Activated T-cell treated with anti-CD3 and anti-CD28 coated beads, Interleukin-2, amount 50 U/mL, for 72 hours (primary cell): ENCODE measurements around the gene MORC3. TPM values are rescaled to one million over a fixed set of nuclear protein-coding genes. Genes with fewer than 3 reads are reported as not detected.
A peak's percentile ranks its signal among the peaks of the same experiment; 100 is the strongest.
"Not testable (repeated sequence)": the region's sequence is repeated elsewhere in the genome, so short reads cannot be mapped to it uniquely, and the experiment has no call there.

Source experiments
- ATAC-seq, 2 donors: fragments of 150-1000 bp; cut with Tn5 transposase; replicated peaks in 1 of 2; 2 replicates each; pipeline ENCODE4 v1.10.0; 2021; ENCODE audit warnings: moderate library complexity in 2 of 2, mild to moderate bottlenecking in 1 of 2
- DNase-seq, 2 donors: peaks; one replicate each; pipeline ENCODE4 v3.0.0; 2021 to 2022; ENCODE audit warnings: mixed read lengths in 1 of 2
- H3K27ac Mint-ChIP-seq: one replicate; pipeline ENCODE4 v1.8.0; 2022; ENCODE audit warnings: mild to moderate bottlenecking, moderate library complexity, mixed read lengths
- H3K27me3 Mint-ChIP-seq: one replicate; pipeline ENCODE4 v1.8.0; 2022; ENCODE audit warnings: low read depth, mixed read lengths
- H3K36me3 Mint-ChIP-seq, 2 donors: one replicate each; pipeline ENCODE4 v1.8.0; 2022; ENCODE audit warnings: mixed read lengths in 2 of 2, mild to moderate bottlenecking in 1 of 2; ENCODE audit not compliant: insufficient read depth in 2 of 2
- H3K4me1 Mint-ChIP-seq: one replicate; pipeline ENCODE4 v1.8.0; 2022; ENCODE audit warnings: low read depth, mixed read lengths
- H3K4me3 Mint-ChIP-seq, 2 donors: one replicate each; pipeline ENCODE4 v1.8.0; 2022; ENCODE audit warnings: mild to moderate bottlenecking in 2 of 2, mixed read lengths in 2 of 2, moderate library complexity in 2 of 2
- H3K9me3 Mint-ChIP-seq, 2 donors: one replicate each; pipeline ENCODE4 v1.8.0; 2022; ENCODE audit warnings: mixed read lengths in 2 of 2
- total RNA-seq, 2 donors: library from RNA; stranded (reverse); gene quantifications; one replicate each; pipeline ENCODE4 v1.2.3, GENCODE V29; 2022

Gene MORC3
- total RNA-seq, 2 donors from 2014 or later = 30.2 to 32.7 TPM

- ATAC-seq (no peak), DNase-seq (no peak)
- Mint-ChIP-seq H3K4me1 (peaks cover 8% of the 10 kb centered on the region), H3K4me3 (no peak overlapping the region), H3K36me3 (peaks cover 9 to 27% of the 10 kb centered on the region in 2 donors), H3K27ac (no peak overlapping the region), H3K9me3 (no peaks in the 10 kb centered on the region), H3K27me3 (no peaks in the 10 kb centered on the region)
Measured at GRCh38 chr21:36338975-36339374, 19.0 kb downstream of the MORC3 start.

GRCh38 chr21:36342581-36342980 lies 22.6 kb downstream of the MORC3 start:
- not testable (repeated sequence) for H3K27me3 Mint-ChIP-seq, H3K4me1 Mint-ChIP-seq, H3K27ac Mint-ChIP-seq, H3K4me3 Mint-ChIP-seq, H3K9me3 Mint-ChIP-seq, DNase-seq, ATAC-seq
- peaks cover 7 to 41% of the 10 kb centered on the region in 2 donors for H3K36me3 Mint-ChIP-seq

- Mint-ChIP-seq H3K27ac (no peak overlapping the region), H3K9me3 (no peaks in the 10 kb centered on the region), H3K27me3 (no peaks in the 10 kb centered on the region), H3K4me1 (peaks cover 13% of the 10 kb centered on the region), H3K4me3 (no peak overlapping the region), H3K36me3 (peaks cover 4 to 43% of the 10 kb centered on the region in 2 donors)
- no peak for ATAC-seq
- no peak for DNase-seq
Measured at GRCh38 chr21:36344931-36345330, 24.9 kb downstream of the MORC3 start.

GRCh38 chr21:36347278-36347961 lies 27.4 kb downstream of the MORC3 start:
- Mint-ChIP-seq H3K36me3 (peaks cover 4 to 41% of the 10 kb centered on the region in 2 donors), H3K4me1 (peaks cover 13% of the 10 kb centered on the region), H3K27me3 (no peaks in the 10 kb centered on the region), H3K27ac (peak overlapping the region; percentile 27), H3K4me3 (no peak overlapping the region), H3K9me3 (no peaks in the 10 kb centered on the region)
- no peak for ATAC-seq
- no peak for DNase-seq

GRCh38 chr21:36347962-36348328 lies 27.9 kb downstream of the MORC3 start:
- Mint-ChIP-seq H3K27me3 (no peaks in the 10 kb centered on the region), H3K9me3 (no peaks in the 10 kb centered on the region), H3K27ac (no peak overlapping the region), H3K36me3 (peaks cover 4 to 44% of the 10 kb centered on the region in 2 donors), H3K4me1 (peaks cover 13% of the 10 kb centered on the region), H3K4me3 (no peak overlapping the region)
- ATAC-seq (no peak), DNase-seq (no peak)

- H3K36me3 Mint-ChIP-seq = peaks cover 4 to 42% of the 10 kb centered on the region in 2 donors
- no peak for ATAC-seq
- H3K4me3 Mint-ChIP-seq = no peak overlapping the region
- no peaks in the 10 kb centered on the region for H3K9me3 Mint-ChIP-seq
- no peaks in the 10 kb centered on the region for H3K27me3 Mint-ChIP-seq
- H3K4me1 Mint-ChIP-seq = peaks cover 13% of the 10 kb centered on the region
- peak overlapping the region; percentile 70 for H3K27ac Mint-ChIP-seq
- DNase-seq = no peak
Measured at GRCh38 chr21:36349315-36349714, 29.3 kb downstream of the MORC3 start.

GRCh38 chr21:36350282-36350910 lies 30.4 kb downstream of the MORC3 start:
- Mint-ChIP-seq H3K4me3 (no peak overlapping the region), H3K27me3 (no peaks in the 10 kb centered on the region), H3K27ac (no peak overlapping the region), H3K36me3 (peaks cover 4 to 35% of the 10 kb centered on the region in 2 donors), H3K4me1 (peaks cover 13% of the 10 kb centered on the region), H3K9me3 (no peaks in the 10 kb centered on the region)
- DNase-seq (no peak), ATAC-seq (no peak)

- no peaks in the 10 kb centered on the region for H3K4me1 Mint-ChIP-seq
- H3K9me3 Mint-ChIP-seq = no peaks in the 10 kb centered on the region
- no peaks in the 10 kb centered on the region for H3K27me3 Mint-ChIP-seq
- DNase-seq = no peak
- no peak for ATAC-seq
- peaks cover 6 to 23% of the 10 kb centered on the region in 2 donors for H3K36me3 Mint-ChIP-seq
- H3K4me3 Mint-ChIP-seq = no peak overlapping the region
- peak overlapping the region; percentile 3 for H3K27ac Mint-ChIP-seq
Measured at GRCh38 chr21:36354918-36355680, 35.1 kb downstream of the MORC3 start.

GRCh38 chr21:36355868-36356267 lies 35.9 kb downstream of the MORC3 start:
- H3K9me3 Mint-ChIP-seq = no peaks in the 10 kb centered on the region
- H3K27me3 Mint-ChIP-seq = no peaks in the 10 kb centered on the region
- H3K27ac Mint-ChIP-seq = no peak overlapping the region
- ATAC-seq (no peak), DNase-seq (no peak)
- no peaks in the 10 kb centered on the region for H3K4me1 Mint-ChIP-seq
- H3K4me3 Mint-ChIP-seq = no peak overlapping the region
- H3K36me3 Mint-ChIP-seq = peaks cover 11 to 27% of the 10 kb centered on the region in 2 donors

- Mint-ChIP-seq H3K4me3 (no peak overlapping the region), H3K9me3 (no peaks in the 10 kb centered on the region), H3K36me3 (peaks cover 9 to 26% of the 10 kb centered on the region in 2 donors), H3K4me1 (no peaks in the 10 kb centered on the region), H3K27me3 (no peaks in the 10 kb centered on the region), H3K27ac (peak overlapping the region; percentile 79)
- ATAC-seq (no peak), DNase-seq (no peak)
Measured at GRCh38 chr21:36359185-36359584, 39.2 kb downstream of the MORC3 start.

- peak overlapping the region in 1 of 2 donors; percentile 11 for H3K4me3 Mint-ChIP-seq
- H3K36me3 Mint-ChIP-seq = peaks cover 11 to 42% of the 10 kb centered on the region in 2 donors
- peak overlapping the region; percentile 55 for H3K27ac Mint-ChIP-seq
- ATAC-seq (peak; percentile 18 to 84), DNase-seq (no peak)
- H3K4me1 Mint-ChIP-seq = no peaks in the 10 kb centered on the region
- no peaks in the 10 kb centered on the region for H3K27me3 Mint-ChIP-seq
- H3K9me3 Mint-ChIP-seq = no peaks in the 10 kb centered on the region
Measured at GRCh38 chr21:36369064-36369685, 49.2 kb downstream of the MORC3 start.

- no peak for DNase-seq
- H3K27ac Mint-ChIP-seq = no peak overlapping the region
- ATAC-seq = no peak
- no peaks in the 10 kb centered on the region for H3K27me3 Mint-ChIP-seq
- no peaks in the 10 kb centered on the region for H3K4me1 Mint-ChIP-seq
- H3K9me3 Mint-ChIP-seq = no peaks in the 10 kb centered on the region
- H3K4me3 Mint-ChIP-seq = no peak overlapping the region
- H3K36me3 Mint-ChIP-seq = peaks cover 5 to 23% of the 10 kb centered on the region in 2 donors
Measured at GRCh38 chr21:36375994-36376393, 56.0 kb downstream of the MORC3 start.

GRCh38 chr21:36377391-36377842 lies 57.4 kb downstream of the MORC3 start:
- no peak for ATAC-seq
- no peak overlapping the region for H3K27ac Mint-ChIP-seq
- no peaks in the 10 kb centered on the region for H3K9me3 Mint-ChIP-seq

More at GRCh38 chr21:36377391-36377842, 57.4 kb downstream of the MORC3 start:
- Mint-ChIP-seq H3K4me1 (no peaks in the 10 kb centered on the region), H3K4me3 (no peak overlapping the region), H3K27me3 (no peaks in the 10 kb centered on the region), H3K36me3 (peaks cover 1 to 13% of the 10 kb centered on the region in 2 donors)
- DNase-seq = no peak
